Mucosa of gallbladder (tissue), 1 donor: Measurements from ENCODE around the gene LBH. TPM values are rescaled to one million over a fixed set of nuclear protein-coding genes. Genes with fewer than 3 reads are reported as not detected.

Source experiments
- DNase-seq: peaks from one replicate; pipeline ENCODE4 v3.0.0-alpha.2; 2020; ENCODE audit warnings: low spot score
- total RNA-seq: library from RNA; stranded (reverse); gene quantifications from one replicate; pipeline ENCODE4 v1.2.1, GENCODE V29; 2021
- donor health status: DM: no; HTN: no; CAD: no.

Gene LBH
- total RNA-seq, 1 donor from 2014 or later, result 114 TPM

DNA sequence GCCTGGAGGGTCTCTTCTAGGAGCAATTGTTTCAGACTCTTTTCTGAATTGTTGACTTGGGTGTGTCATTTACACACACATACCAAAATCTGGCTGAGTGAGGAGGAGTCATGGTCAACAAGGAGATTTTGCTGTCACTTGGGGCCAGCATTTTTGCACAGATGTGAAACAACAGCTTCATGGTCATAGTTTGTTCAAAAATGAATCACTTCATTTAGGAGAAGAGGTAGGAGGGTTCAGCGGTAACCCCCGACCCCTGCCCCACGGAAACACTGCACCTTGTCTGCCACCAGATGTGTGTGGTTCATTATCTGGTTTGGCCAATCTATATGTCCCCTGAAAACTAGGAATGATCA lies 42.2 kb downstream of the LBH start:
- no peak for DNase-seq

GRCh38 chr2:30275256-30275655 lies 43.9 kb downstream of the LBH start:
- DNase-seq, result no peak

DNA sequence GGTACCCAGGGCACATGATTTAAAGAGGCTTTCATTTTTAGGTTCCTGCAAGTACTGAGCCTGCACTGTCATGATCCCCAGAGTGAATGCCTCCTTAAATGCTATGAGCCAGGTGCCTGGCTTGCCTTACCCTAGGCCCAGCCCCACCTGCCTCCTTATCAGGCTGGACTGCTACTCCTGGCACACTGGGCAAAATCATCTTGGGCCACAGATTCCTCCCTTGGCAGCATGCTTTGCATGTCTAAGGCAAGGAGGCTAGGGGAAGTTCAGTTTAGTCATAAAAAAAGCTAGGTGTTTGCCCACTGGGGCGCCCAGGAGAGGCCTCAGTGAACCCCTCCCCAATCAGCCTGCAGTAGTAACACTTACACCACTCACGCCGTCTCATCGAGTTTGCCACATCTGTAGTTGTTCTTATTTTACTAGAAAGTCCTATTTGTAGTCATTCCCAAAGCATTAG lies 45.1 kb downstream of the LBH start:
- DNase-seq, result no peak

GRCh38 chr2:30277582-30277981 lies 46.2 kb downstream of the LBH start:
- DNase-seq, result no peak

GRCh38 chr2:30278419-30278818 lies 47.1 kb downstream of the LBH start:
- no peak for DNase-seq

- no peak for DNase-seq
These were observed 49.5 kb downstream of the LBH start for GRCh38 chr2:30280596-30281434.

DNA sequence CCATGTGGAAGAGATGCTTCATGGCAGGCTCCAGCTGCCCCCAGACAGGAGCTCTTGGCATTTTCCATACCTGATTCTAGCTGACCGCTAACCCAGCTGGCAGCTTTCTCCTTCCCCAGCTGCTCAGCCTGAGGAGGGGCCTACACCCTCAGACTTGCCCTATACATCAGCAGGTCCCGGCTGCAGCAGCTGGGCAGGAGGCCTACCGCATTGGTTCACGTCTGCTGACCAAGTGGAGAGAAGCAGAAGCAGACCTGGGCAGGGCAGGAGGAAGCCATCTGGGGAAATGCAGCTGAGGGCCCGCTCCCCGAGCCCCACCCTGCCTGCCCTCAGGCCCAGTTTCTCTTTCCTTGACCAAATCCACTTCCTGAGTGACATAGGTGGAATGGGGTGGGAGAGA lies 50.7 kb downstream of the LBH start:
- no peak for DNase-seq

GRCh38 chr2:30282721-30283120 lies 51.4 kb downstream of the LBH start:
- no peak for DNase-seq

DNA sequence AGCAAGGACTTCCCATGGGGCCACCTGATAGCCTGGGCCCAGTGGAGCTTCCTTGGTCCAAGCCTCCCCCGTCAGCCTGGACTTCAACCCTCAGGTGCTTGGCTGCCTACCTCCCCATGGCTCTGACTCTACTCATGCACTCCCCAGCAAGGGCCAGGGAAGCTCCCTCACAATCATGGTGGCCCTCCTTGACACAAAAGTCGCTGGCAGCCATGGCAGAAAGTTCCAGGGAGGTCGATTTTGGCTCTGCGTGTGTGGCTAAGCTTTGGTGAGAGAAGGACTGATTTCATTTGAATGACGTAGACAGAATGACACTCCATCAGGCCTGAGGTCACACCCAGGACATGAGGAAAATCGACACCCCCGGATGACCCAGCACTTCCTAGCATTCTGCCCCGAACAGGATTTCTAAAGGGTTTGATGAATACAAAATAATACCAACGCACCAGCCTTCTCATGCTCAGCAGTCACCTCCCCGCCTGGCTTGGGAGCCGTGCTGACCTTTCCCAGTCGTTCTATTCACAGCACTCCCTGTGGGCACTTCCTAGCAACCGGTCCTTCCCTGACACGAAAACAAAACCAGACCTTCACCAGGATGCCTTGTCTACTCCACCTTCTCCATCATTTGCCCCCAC lies 52.7 kb downstream of the LBH start:
- no peak for DNase-seq

DNA sequence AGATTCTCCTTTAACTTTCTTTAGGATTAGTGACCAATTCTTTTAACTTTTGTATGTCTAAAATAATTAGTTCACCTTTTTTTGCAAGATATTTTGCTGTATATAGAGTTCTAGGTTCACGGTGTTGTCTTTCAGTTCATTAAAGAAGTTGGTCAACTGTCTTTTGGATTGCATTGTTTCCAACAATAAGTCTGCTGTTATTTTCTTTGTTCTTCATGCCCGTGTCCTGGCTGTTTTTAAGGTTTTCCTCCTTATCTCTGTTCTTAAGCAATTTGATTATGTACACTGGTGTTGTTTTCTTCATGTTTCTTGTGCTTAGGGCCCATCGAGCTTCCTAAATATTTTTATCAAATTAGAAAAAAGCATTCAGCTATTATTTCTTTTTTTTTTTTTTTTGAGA lies 54.4 kb downstream of the LBH start:
- DNase-seq, result no peak

GRCh38 chr2:30287190-30287840 lies 56.0 kb downstream of the LBH start:
- DNase-seq, result no peak

- DNase-seq, result no peak
These were observed 56.7 kb downstream of the LBH start for GRCh38 chr2:30287857-30288513.

DNA sequence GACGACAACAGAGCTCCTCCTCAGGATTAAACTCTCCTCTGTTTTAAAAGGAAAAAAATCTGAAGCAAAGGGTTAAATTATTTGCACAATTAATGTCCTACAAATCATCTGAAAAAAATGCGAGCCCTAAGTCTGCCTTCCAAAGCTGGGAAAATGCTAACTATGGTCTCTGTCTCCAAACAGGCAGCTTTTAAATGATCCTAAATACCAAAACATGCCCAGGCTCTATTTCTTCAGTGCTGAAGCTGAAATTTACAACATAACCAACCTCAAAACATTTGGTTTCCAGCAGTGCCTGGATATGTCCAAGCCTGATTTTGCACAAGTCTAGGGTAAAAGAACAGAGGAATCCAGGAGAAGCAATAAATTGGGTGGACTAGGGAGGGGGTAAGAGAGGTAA lies 57.2 kb downstream of the LBH start:
- DNase-seq, result no peak

- DNase-seq, result no peak
These were observed 62.1 kb downstream of the LBH start for GRCh38 chr2:30293303-30293921.

- no peak for DNase-seq
These were observed 62.8 kb downstream of the LBH start for GRCh38 chr2:30294133-30294532.

DNA sequence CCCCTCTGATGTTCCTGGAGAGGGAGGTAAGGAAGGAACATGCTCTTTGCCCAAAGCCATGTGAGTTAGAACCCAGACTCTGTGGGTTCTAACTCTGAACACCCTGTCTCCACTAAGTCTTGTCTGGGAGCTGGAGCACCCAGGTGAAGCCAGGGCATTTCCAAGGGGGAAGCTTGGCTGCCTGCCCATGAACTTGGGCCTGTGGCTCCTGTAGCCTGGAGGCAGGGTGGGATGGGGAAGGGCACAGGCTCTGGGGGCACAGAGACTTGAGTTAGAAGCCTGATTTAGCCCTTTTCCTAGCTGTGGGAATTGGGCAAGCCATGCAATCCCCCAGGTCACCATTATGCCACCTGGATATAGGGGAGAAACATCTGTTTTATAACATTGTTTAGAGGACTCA lies 65.2 kb downstream of the LBH start:
- no peak for DNase-seq

GRCh38 chr2:30298302-30298701 lies 67.0 kb downstream of the LBH start:
- DNase-seq, result no peak

GRCh38 chr2:30300122-30300455 lies 68.8 kb downstream of the LBH start:
- DNase-seq, result no peak

DNA sequence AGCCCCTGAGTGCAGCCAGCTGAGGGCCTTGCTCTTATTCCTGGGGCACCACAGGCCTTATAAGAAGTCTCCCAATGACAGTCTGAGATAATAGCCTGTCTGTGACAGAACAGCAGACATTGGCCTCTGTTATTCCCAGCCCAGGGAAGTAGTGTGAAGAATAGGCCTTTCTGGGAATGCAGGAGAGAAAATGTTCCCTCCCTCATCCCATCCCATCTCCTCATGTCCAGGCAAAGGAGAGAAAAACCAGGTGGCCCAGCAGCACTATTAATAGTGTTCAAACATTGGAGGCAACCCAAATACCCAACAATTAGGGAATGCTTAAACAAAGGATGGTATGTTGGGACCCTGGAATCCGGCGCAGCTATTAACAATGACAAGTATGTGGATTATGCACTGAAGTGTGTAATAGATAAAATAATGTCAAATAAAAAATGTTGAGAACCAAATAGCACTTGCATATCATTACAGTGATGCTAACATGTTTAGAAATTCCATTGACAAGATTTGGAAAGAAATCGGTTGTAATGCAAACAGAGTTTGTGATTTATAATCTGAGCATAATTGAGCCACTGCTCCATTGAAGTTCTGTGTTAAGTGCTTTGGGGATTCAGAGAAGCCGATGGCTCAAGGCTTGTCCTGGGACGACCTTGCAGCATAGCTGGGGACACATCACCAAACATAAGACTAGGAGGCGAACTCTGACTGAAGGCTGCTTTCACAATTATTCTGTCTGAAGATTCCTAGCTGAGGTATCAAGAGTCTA lies 69.3 kb downstream of the LBH start:
- peak; percentile 34 for DNase-seq

- DNase-seq, result no peak
These were observed 70.2 kb downstream of the LBH start for GRCh38 chr2:30301551-30301950.

GRCh38 chr2:30302566-30302965 lies 71.2 kb downstream of the LBH start:
- DNase-seq, result no peak
